Astrocyte of the cerebellum (primary cell): Measurements from ENCODE around the gene SLC44A3.

ENCODE experiments used
- DNase-seq: peaks from one replicate; pipeline ENCODE4 v3.0.0-alpha.2; 2011; ENCODE audit warnings: low read depth
- H3K4me3 ChIP-seq: 2 replicates; pipeline ENCODE4 v1.5.1; 2011; ENCODE audit warnings: mild to moderate bottlenecking, low read depth, low read length, moderate library complexity
- CTCF ChIP-seq: IDR thresholded peaks from 2 replicates; pipeline ENCODE4 v1.5.1; 2012; ENCODE audit warnings: low read length, low read depth, moderate library complexity, mild to moderate bottlenecking; ENCODE audit errors: missing control alignments
- in situ Hi-C: cut with HindIII; loops from 2 replicates; pipeline ENCODE4 v1.10.0; 2017; ENCODE audit warnings: low sequenced_read_pairs

SLC44A3 gene

DNA sequence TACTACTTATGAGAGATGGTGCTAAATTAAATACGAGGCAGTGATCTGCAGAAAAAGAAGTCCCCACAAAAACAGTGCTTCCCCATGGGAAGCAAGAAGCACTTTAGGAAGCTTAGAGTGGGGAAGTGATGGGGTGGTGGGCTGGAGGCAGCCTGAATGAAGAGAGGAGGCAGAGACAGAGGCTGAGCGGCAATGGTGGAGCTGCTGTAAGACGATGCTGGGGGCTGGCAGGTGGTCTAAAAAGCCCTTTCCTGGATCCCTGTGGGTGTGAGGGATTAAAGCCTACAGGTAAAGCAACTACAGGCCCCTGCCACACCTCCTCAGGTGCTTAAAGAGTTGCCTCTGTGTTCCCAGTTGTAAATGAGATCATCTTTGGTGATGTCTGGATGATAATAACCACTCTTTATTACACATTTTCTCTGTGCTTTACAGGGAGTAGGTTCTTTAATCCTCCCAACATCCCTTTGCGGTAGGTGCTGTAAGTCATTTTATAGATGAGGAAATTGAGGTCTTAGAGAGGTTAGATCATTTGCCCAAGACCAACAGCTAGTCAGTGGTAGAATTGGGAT lies 67.5 kb downstream of the SLC44A3 start:
- no peak overlapping the region for H3K4me3 ChIP-seq
- in situ Hi-C loops = no loop called here
- no peak for DNase-seq
- no peak for TF ChIP-seq CTCF

DNA sequence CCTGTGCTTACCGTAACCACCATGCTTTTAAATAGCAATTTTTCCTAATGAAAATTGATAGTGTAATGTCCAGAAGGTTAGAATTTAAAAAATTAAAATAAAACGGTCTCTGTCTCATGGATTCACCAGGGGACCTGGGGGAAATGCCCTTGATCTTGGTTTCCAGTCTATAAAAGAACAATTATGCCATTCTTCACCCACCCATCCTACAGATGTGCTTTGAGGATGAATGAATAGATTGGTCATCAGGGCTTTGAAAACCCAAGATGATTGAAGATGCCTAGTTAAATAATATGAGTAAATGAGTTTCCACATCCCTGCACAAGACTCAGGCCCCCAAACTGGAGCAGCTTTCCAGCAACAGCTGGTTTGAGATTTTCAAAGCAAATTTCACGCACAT lies 68.0 kb downstream of the SLC44A3 start:
- in situ Hi-C loops = no loop called here
- no peak for TF ChIP-seq CTCF
- no peak for DNase-seq
- H3K4me3 ChIP-seq = no peak overlapping the region

GRCh38 chr1:94892604-94893254 lies 72.6 kb downstream of the SLC44A3 start:
- in situ Hi-C loops = no loop called here
- TF ChIP-seq CTCF = no peak
- no peak for DNase-seq
- H3K4me3 ChIP-seq = no peak overlapping the region

GRCh38 chr1:94894630-94895029 lies 74.5 kb downstream of the SLC44A3 start:
- no peak overlapping the region for H3K4me3 ChIP-seq
- in situ Hi-C loops = no loop called here
- TF ChIP-seq CTCF = no peak
- DNase-seq = no peak

GRCh38 chr1:94895518-94895917 lies 75.4 kb downstream of the SLC44A3 start:
- DNase-seq = no peak
- H3K4me3 ChIP-seq = no peak overlapping the region
- in situ Hi-C loops = no loop called here
- no peak for TF ChIP-seq CTCF

GRCh38 chr1:94898491-94899385 lies 78.6 kb downstream of the SLC44A3 start:
- H3K4me3 ChIP-seq = no peak overlapping the region
- in situ Hi-C loops = no loop called here
- DNase-seq = no peak
- TF ChIP-seq CTCF = no peak
